Liver (tissue), 9 donors: ENCODE results near the gene RAB37. TPM values are rescaled to one million over a fixed set of nuclear protein-coding genes. Genes with fewer than 3 reads are reported as not detected.
A peak's percentile ranks its signal among the peaks of the same experiment; 100 is the strongest.

Experiments
- DNase-seq: peaks from one replicate; pipeline ENCODE4 v3.0.0-alpha.2; 2017; ENCODE audit warnings: low spot score
- H3K27ac ChIP-seq, 2 donors: one replicate each; pipeline ENCODE4 v1.7.0; 2013; ENCODE audit warnings: inconsistent platforms in 2 of 2, low read length in 2 of 2, control low read depth in 1 of 2, low read depth in 1 of 2, mild to moderate bottlenecking in 1 of 2
- H3K27me3 ChIP-seq, 4 donors: one replicate each; pipeline versions ENCODE4 v1.6.1 to v1.7.0; 2013; ENCODE audit warnings: low read length in 3 of 4, inconsistent platforms in 1 of 4, mild to moderate bottlenecking in 1 of 4, moderate library complexity in 1 of 4; ENCODE audit not compliant: control insufficient read depth in 4 of 4, insufficient read depth in 4 of 4
- H3K36me3 ChIP-seq, 4 donors: one replicate each; pipeline versions ENCODE4 v1.6.1 to v1.7.0; 2013; ENCODE audit warnings: low read length in 3 of 4, mild to moderate bottlenecking in 3 of 4, low read depth in 1 of 4, moderate library complexity in 1 of 4; ENCODE audit not compliant: control insufficient read depth in 4 of 4, insufficient read depth in 3 of 4
- H3K4me1 ChIP-seq, 4 donors: one replicate each; pipeline versions ENCODE4 v1.6.1 to v1.7.0; 2013; ENCODE audit warnings: low read length in 3 of 4, mild to moderate bottlenecking in 3 of 4, moderate library complexity in 1 of 4; ENCODE audit not compliant: control insufficient read depth in 4 of 4, insufficient read depth in 4 of 4
- H3K4me3 ChIP-seq, 3 donors: one replicate each; pipeline versions ENCODE4 v1.6.1 to v1.7.0; 2013; ENCODE audit warnings: low read length in 3 of 3, control low read depth in 1 of 3, low read depth in 1 of 3, mild to moderate bottlenecking in 1 of 3
- H3K9ac ChIP-seq, 2 donors: one replicate each; pipeline ENCODE4 v1.7.0; 2013; ENCODE audit warnings: low read length in 2 of 2, mild to moderate bottlenecking in 2 of 2, moderate library complexity in 2 of 2, control low read depth in 1 of 2, low read depth in 1 of 2
- H3K9me3 ChIP-seq, 4 donors: one replicate each; pipeline versions ENCODE4 v1.6.1 to v1.7.0; 2013; ENCODE audit warnings: low read length in 3 of 4; ENCODE audit not compliant: control insufficient read depth in 4 of 4
- ATF3 ChIP-seq: IDR thresholded peaks from 2 replicates; pipeline ENCODE4 v1.6.1; 2016; ENCODE audit warnings: antibody characterized with exemption
- CTCF ChIP-seq: fragments of 150-350 bp; IDR thresholded peaks from 2 replicates; pipeline ENCODE4 v1.5.1; 2017; ENCODE audit warnings: improper control_type of control experiment, low read depth, low read length; ENCODE audit not compliant: missing input control
- EGR1 ChIP-seq, 2 donors: IDR thresholded peaks; 2 replicates each; pipeline ENCODE4 v1.6.1; 2016 to 2018; ENCODE audit warnings: antibody characterized with exemption in 2 of 2, low read depth in 2 of 2
- FOXA2 ChIP-seq: IDR thresholded peaks from 2 replicates; pipeline ENCODE4 v1.6.1; 2016; ENCODE audit warnings: antibody characterized with exemption
- HNF4A ChIP-seq, 2 donors: conservative IDR thresholded peaks; 2 replicates each; pipeline ENCODE4 v1.6.1; 2016; ENCODE audit warnings: antibody characterized with exemption in 2 of 2, mild to moderate bottlenecking in 2 of 2
- HNF4G ChIP-seq: IDR thresholded peaks from 2 replicates; pipeline ENCODE4 v1.6.1; 2016; ENCODE audit warnings: antibody characterized with exemption
- NR2F2 ChIP-seq: IDR thresholded peaks from 2 replicates; pipeline ENCODE4 v1.6.1; 2016; ENCODE audit warnings: antibody characterized with exemption
- RAD21 ChIP-seq, 2 donors: IDR thresholded peaks; 2 replicates each; pipeline ENCODE4 v1.6.1; 2016; ENCODE audit warnings: antibody characterized with exemption in 2 of 2, mild to moderate bottlenecking in 2 of 2
- REST ChIP-seq: IDR thresholded peaks from 2 replicates; pipeline ENCODE4 v1.6.1; 2016; ENCODE audit warnings: antibody characterized with exemption, mild to moderate bottlenecking
- RXRA ChIP-seq, 2 donors: IDR thresholded peaks; 2 replicates each; pipeline ENCODE4 v1.6.1; 2017 to 2018; ENCODE audit warnings: antibody characterized with exemption in 2 of 2, mild to moderate bottlenecking in 1 of 2
- SP1 ChIP-seq: IDR thresholded peaks from 2 replicates; pipeline ENCODE4 v1.6.1; 2018; ENCODE audit warnings: antibody characterized with exemption, mild to moderate bottlenecking
- TAF1 ChIP-seq: conservative IDR thresholded peaks from 2 replicates; pipeline ENCODE4 v1.6.1; 2016; ENCODE audit warnings: antibody characterized with exemption, mild to moderate bottlenecking
- YY1 ChIP-seq: IDR thresholded peaks from 2 replicates; pipeline ENCODE4 v1.6.1; 2016; ENCODE audit warnings: antibody characterized with exemption, mild to moderate bottlenecking
- WGBS: extraction: QIAGEN DNeasy Blood & Tissue Kit; methylation state at CpG from one replicate; pipeline ENCODE4 v1.1.7; 2013; 5-methylcytosine and 5-hydroxymethylcytosine counted together
- polyA plus RNA-seq, 2 donors: library from polyadenylated mRNA; stranded (reverse) in 1 of 2; unstranded in 1 of 2; fragments of 200-250 nt in 1 of 2; fragments of >200 nt in 1 of 2; fragmentation: Nextera tagmentation in 1 of 2; extraction: Ambion mirVana in 1 of 2; gene quantifications; one replicate each; pipeline versions ENCODE4 v1.2.1 to v1.2.3, GENCODE V29; 2013 to 2015
- total RNA-seq, 2 donors: library from RNA; depleted of rRNA; stranded (reverse); fragments of >200 nt; gene quantifications; one replicate each; pipeline ENCODE4 v1.2.3, GENCODE V29; 2014
- TF ChIP-seq, protein P1 (sequence below): IDR thresholded peaks from 2 replicates; pipeline ENCODE4 v1.6.1; 2016; ENCODE audit warnings: antibody characterized with exemption
- donor health status: healthy.
- donor health status: healthy.
- donor health status: healthy.
- donor health status: healthy.
- donor health status: healthy.

The RAB37 gene
- total and polyA plus RNA-seq, 4 donors = 5.1 to 8.8 (median 5.6) TPM

DNA sequence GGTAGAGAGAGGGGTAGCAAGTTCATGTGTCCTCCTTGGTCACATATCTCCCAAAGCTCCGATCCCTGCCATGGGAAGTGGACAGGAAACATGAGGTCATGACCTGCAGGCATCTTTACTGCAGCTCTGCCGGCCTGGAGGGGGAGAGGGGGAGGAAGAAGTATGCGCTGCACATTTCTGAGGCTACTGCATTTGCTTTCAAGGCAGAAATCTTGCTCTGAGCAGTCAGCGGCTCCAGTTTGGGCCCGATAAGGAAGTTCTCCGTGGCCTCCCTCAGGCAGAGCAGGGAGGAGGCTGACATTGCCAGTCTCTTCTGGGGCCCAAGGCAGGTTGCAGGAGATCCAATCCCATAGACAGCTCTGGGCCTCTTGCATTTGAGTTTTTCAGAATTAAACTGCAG is 9.9 kb downstream of the RAB37 start:
- Histone ChIP-seq H3K4me3 (no peak overlapping the region), H3K9me3 (no peaks in the 10 kb centered on the region), H3K9ac (no peak overlapping the region), H3K36me3 (no peaks in the 10 kb centered on the region), H3K27ac (peak overlapping the region; percentile 38 to 73), H3K27me3 (no peaks in the 10 kb centered on the region), H3K4me1 (peaks cover 6 to 45% (median 28%) of the 10 kb centered on the region in 4 donors)
- TF ChIP-seq RXRA (IDR thresholded peaks at IDR 0.05) (peak in 1 of 2 donors; percentile 40), NR2F2 (peak; percentile 85), YY1 (no peak)
- DNase-seq = no peak
- WGBS = 47% methylated on average over 6 of the region's 6 CpGs

- Histone ChIP-seq H3K27me3 (no peaks in the 10 kb centered on the region), H3K9me3 (no peaks in the 10 kb centered on the region), H3K4me3 (peak overlapping the region in 2 of 3 donors; percentile 42 to 47), H3K4me1 (peaks cover 17 to 56% (median 38%) of the 10 kb centered on the region in 4 donors), H3K36me3 (no peaks in the 10 kb centered on the region), H3K9ac (no peak overlapping the region), H3K27ac (peak overlapping the region; percentile 43 to 73)
- no peak for DNase-seq
- under 1% methylated on average over 34 of the region's 34 CpGs for WGBS
- TF ChIP-seq RXRA (IDR thresholded peaks at IDR 0.05) (no peak), HNF4A (conservative IDR thresholded peaks at IDR 0.05) (no peak), REST (no peak), TAF1 (no peak), NR2F2 (no peak), CTCF (peak; percentile 42), EGR1 (IDR thresholded peaks at IDR 0.05; ENCODE audit: low read depth in 2 of 2) (no peak), YY1 (no peak), SP1 (no peak), ATF3 (no peak), RAD21 (IDR thresholded peaks at IDR 0.05) (peak in 1 of 2 donors; percentile 10), FOXA2 (no peak), HNF4G (no peak)
- TF ChIP-seq, protein P1, sequence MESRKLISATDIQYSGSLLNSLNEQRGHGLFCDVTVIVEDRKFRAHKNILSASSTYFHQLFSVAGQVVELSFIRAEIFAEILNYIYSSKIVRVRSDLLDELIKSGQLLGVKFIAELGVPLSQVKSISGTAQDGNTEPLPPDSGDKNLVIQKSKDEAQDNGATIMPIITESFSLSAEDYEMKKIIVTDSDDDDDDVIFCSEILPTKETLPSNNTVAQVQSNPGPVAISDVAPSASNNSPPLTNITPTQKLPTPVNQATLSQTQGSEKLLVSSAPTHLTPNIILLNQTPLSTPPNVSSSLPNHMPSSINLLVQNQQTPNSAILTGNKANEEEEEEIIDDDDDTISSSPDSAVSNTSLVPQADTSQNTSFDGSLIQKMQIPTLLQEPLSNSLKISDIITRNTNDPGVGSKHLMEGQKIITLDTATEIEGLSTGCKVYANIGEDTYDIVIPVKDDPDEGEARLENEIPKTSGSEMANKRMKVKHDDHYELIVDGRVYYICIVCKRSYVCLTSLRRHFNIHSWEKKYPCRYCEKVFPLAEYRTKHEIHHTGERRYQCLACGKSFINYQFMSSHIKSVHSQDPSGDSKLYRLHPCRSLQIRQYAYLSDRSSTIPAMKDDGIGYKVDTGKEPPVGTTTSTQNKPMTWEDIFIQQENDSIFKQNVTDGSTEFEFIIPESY = no peak
These were observed 11.1 kb downstream of the RAB37 start for GRCh38 chr17:74748279-74748528.
